ENCODE results near the gene IL22RA1.

- TF ChIP-seq CTCF (conservative IDR thresholded peaks at IDR 0.05; ENCODE audit: low read length) = no peak
- no peak for TF ChIP-seq EZH2phosphoT487 (IDR thresholded peaks at IDR 0.05; ENCODE audit: borderline replicate concordance, low read depth, low read length)
Measured at GRCh38 chr1:24181619-24182018, 38.7 kb upstream of the IL22RA1 start.
